Hippocampal formation (tissue), 2 donors: Measurements from ENCODE around the gene OR6J1.
"Not testable (repeated sequence)": the region's sequence is repeated elsewhere in the genome, so short reads cannot be mapped to it uniquely, and the experiment has no call there.

Source experiments
- DNase-seq, 2 donors: peaks; one replicate each; lab custom pipeline; 2025; lab: John Stamatoyannopoulos, UW

The OR6J1 gene

DNA sequence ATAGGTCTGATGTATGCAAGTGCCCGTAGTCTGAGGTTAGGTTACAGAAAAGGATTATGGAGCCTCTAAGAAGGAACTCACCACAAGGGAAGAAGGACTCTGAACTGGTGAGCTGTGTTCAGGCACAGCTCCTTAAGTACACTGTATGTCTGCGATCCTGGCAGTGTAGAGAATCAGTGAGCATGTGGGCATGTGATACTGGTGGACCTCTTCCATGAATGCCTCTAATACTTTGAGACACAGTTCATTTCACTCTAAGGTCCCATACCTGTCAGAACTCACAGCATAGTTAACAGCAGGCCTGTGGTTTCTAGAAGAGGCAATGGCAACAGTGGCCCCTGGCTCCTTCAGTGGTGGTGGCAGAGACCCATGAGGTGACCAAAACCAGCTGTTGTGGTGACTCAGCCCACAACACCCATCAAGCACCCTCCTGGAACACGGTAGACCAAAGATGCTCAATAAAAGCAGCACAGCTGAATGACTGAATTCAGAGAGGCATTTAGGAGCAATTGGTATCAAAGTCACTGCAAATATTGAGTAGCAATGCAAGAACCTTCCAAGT lies 6.9 kb upstream of the OR6J1 start:
- DNase-seq = no peak

DNA sequence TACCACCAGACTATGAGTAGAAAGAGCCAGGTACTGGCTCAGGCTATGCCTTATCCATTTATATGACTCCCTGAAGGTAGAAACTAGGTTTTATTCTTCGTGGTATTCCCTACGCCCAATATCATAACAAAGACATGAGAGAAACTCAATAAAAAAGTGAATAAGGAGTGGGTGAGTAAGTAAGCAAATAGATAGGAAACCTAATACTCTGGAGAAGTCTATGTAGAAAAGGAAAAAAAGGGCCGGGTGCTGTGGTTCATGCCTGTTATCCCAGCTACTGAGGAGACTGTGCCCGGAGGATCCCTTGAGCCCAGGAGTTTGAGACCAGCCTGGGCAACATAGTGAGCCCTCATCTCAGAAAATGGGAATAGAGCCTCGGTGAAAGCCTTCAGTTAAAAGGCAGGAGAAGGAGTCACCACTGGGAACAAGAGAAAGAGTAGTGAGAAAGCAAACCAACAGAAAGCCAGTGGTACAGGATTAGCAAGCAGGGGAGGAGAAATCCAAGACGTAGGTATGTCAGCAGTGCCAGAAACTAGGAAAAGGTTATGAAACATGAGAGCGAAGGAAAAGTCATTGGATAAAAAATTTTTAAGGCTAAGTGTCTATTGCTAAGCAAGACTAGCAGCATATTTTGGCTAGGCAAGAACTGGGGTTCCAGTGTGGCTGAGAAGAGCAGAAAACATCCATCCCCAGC lies 6.0 kb upstream of the OR6J1 start:
- DNase-seq = no peak

DNA sequence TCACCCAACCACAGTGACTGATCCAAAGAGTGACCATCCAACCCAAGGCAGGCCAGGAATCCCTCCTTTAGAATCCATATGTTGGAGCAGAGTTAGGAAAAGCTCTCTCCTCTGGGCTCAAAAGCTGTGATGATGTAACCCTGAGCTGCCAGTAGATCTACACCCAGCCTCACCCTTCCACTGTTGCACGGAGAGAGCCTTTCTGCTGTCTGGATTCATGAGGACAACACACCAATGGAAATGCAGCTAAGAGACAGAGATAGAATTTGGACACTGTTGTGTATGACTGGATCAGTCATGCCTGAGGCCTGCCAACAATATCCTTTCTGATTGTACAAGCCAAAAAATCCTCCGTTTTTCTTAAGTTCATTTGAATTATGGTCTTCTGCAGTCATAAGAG lies 4.4 kb upstream of the OR6J1 start:
- DNase-seq = no peak

DNA sequence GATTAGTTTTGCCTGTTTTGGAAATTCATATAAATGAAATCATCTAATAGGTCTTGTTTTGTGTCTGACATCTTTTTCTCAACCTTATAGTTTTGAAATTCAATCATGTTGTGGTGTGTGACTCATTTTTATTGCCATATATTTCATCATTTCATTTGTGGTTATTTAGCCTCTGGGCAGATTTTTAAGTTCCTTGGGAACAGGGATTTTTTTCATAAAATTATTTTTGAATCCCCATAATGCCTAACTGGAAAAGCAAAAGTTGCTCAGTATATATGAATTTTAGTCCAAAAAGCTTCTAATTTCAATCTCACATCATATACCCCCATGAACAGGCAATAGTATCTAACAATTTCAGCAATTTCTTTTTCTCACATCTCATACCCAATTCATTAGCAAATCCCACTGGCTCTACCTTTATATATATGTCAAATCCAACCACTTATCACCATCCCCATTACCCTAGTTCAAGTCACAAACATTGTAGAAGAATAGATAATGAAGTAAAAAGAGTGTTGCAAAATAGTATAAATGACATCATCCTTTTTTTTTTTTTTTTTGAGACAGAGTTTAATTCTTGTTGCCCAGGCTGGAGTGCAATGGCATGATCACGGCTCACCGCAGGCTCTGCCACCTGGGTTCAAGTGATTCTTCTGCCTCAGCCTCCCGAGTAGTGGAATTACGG lies 2.6 kb upstream of the OR6J1 start:
- no peak for DNase-seq

DNA sequence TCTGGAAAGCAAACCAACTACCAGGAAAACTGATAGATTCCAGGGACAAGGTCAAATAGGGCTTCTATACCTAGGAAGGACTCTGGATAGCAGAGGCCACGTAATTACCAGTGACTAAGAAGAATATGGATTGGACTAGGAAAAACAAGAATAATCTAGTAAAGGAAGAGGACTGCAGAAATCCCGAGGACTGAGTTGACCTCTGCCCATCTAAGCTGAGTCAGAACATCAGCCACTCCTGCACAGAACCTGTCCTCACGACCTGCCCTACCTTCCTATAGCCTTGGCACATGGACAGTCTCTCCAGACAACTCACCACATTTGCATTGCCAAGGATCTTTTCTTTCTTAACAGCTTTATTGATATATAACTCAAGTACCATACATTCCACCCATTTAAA lies 2.3 kb downstream of the OR6J1 start:
- no peak for DNase-seq

DNA sequence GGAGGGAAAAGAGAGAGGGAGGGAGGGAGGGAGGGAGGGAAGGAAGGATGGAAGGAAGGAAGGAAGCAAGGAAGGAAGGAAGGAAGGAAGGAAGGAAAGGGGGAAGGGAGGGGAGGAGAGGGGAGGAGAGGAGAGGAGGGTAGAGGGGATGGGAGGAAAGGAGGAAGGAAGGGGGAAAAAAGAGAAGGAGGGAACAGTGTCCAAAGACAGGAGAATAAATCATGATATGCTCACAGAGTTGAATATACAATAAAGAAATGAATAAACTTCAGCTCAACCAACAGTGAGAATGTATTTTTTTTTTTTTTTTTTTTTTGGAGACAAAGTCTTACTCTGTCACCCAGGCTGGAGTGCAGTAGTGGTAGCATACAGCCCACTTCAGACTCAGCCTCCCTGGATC lies 4.0 kb downstream of the OR6J1 start:
- no peak for DNase-seq

DNA sequence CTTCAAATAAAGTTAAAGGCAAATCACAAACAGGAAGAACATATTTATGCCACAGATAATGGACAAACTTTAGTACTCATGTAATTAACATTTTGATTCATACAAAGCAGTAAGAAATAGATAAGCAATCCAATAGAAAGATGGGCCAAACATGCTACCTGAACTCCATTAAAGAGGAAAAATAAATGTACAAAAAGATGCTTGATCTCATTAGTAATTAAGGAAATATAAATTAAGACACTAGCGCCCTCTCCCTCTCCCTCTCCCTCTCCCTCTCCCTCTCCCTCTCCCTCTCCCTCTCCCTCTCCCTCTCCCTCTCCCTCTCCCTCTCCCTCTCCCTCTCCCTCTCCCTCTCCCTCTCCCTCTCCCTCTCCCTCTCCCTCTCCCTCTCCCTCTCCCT lies 8.2 kb downstream of the OR6J1 start:
- DNase-seq = not testable (repeated sequence)

DNA sequence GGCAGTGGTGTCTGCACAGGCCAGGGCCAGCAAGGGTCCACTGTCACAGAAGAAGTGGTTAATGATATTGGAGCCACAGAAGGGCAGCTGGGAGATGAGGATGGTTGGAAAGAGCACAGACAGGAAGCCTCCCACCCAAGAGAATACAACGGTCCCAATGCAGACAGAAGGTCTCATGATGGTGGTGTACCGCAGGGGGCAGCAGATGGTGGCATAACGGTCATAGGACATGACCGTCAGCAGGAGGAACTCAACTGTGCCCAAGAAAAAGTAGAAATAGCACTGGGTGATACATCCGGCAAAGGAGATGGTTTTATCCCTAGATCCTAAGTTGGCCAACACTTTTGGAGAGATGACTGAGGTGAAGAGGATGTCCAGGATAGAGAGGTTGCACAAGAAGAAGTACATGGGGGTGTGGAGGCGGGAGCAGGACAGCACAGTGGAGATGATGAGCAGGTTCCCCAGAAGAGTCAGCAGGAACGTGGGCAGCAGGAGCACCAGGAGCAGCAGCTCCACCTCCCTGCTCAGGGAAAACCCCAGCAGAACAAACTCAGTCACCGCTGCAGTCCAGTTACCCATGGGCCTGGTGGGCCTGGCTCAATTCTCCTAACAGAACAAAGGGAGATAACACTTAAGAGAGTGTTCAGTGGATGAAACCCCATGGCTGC lies 9.8 kb downstream of the OR6J1 start:
- no peak for DNase-seq

DNA sequence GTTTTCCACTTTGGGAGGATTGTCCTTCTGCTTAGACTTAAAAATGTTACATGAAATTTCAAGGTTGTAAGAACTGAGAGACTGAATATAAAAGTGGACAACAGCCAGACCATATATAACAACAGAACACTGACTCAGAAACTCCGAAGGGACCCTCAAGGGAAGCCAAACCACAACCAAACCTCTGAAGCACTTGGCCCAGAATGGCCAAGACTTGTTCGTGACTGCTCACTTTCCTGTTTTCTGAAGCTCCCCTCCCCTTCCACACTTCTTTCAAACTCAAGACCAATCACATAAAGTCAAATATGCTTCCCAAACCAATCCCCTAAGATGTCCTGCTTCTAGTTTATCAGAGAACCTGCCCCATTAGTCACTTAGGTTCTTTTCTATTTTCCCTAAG lies 13.7 kb downstream of the OR6J1 start:
- DNase-seq = no peak

DNA sequence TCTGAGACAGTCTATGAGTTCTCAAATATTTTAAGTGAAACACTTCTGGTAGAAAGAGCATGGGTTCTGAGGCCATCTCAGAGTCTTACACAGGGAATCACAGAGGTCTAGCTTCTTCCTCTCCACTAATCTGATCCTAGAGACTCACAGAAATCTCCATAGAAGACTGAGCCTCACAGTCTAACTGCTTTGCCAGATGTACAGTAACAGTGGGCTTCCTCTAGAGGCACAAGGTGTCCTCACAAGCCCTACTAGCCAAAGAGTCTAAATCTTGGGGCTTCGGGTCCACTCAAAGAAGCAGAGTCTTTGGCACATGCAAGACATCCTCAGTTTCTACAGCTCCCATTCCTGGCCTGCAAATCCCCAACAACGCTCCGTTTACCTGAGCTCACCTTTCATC lies 14.1 kb downstream of the OR6J1 start:
- DNase-seq = no peak

DNA sequence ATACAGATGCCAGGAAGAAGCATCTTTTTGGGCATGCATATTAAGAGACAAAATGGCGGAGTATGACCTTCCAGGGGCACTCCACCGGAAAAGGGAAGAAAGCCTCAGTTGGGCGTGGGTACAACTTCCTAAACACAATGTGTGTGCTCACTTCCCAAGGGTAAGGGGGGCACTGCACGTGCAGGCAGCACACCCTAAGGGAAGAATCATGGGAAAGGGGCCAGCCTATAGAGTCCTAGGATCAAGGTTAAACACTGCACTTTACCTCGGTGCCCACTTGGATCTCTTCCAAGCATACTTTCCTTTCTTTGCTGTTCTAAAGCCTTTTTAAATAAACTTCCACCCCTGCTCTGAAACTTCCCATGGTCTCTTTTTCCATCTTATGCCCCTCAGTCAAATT lies 14.8 kb downstream of the OR6J1 start:
- no peak for DNase-seq

DNA sequence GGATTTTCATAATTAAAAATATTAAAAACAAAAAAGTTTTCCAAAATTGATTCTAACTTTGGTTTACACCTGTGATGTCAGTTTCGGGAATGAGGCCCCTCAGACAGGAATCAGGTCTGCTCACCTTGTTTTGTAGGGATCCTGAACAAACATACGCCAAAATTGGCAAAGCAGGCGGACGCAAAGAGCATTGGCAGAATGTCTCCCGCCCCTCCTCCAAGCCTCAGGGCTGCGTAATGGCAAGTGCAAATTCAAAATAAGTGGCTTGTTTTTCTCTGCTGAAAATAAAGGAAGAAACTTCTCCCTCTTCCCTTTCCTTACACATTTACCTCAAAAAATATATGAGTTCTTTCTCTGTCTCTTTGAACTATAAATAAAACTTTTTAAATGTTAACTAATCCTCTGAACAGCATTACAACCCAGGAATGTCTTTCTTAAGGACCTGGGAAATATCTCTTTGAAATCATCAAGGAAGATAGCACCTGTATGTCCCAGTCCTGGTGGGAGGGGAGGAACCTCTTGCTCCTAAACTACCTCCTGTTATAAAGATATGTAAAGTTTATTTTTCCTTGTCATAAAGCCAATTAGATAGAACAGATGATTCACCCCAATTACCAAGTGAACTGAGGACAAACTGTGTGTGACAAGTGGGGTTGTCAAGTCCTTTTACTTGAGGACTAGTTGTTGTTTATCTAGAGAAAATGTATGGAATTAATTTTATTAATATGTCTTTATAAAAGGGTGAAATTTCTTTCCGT lies 16.5 kb downstream of the OR6J1 start:
- no peak for DNase-seq

DNA sequence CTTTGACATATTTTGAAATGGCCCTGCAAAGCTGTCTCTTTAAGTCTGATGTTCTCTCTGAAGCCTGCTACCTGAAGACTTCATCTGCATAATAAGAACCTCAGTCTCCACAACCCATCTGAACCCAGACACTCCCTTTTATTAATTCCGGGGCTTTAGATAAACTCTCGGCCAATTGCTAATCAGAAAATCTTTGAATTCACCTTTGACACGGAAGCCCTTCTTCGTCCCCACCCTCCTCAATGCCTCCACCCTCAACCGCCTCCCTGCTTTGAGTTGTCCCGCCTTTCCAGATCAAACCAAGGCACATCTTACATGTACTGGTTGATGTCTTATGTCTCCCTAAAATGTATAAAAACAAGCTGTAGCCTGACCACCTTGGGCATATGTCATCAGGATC lies 17.6 kb downstream of the OR6J1 start:
- no peak for DNase-seq

DNA sequence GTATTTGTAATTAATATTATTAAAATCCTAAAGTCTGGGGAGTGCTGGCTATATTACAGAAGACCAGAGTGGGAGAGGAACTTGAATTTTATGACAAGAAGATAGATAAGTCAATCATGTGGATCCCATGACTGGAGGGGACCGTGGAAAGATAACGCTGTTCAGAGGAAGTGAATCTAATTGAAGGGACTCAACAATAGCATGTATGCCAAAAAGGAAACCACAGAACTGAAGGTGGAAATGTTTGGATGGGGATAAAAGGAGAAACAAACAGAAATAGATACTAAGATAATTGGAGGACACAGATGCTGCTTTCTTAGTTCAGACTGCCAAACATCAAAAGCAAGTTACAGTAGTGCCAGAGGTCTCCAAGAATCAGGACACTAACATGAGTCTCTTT lies 21.1 kb downstream of the OR6J1 start:
- DNase-seq = no peak

DNA sequence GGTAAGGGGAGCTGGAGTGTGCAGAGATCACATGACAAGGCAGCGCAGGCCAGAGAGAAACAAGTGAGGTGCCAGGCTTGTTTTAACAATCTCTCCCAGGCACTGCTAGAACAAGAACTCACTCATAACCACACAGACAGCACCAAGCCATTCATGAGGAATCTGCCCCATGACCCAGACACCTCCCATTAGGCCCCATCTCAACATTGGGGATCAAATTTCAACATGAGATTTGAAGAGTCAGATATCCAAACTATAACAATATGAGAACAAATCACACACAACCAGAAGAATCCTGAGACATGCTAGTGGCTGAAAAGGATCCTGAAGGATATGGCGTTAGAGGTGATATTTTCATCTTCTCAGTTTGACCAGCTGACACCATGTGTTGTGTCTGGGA lies 21.9 kb downstream of the OR6J1 start:
- no peak for DNase-seq

DNA sequence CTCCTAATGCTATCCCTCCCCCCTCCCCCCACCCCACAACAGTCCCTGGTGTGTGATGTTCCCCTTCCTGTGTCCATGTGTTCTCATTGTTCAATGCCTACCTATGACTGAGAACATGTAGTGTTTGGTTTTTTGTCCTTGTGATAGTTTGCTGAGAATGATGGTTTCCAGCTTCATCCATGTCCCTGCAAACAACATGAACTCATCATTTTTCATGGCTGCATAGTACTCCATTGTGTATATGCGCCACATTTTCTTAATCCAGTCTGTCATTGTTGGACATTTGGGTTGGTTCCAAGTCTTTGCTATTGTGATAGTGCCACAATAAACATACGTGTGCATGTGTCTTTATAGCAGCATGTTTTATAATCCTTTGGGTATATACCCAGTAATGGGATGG lies 28.4 kb downstream of the OR6J1 start:
- DNase-seq = not testable (repeated sequence)

DNA sequence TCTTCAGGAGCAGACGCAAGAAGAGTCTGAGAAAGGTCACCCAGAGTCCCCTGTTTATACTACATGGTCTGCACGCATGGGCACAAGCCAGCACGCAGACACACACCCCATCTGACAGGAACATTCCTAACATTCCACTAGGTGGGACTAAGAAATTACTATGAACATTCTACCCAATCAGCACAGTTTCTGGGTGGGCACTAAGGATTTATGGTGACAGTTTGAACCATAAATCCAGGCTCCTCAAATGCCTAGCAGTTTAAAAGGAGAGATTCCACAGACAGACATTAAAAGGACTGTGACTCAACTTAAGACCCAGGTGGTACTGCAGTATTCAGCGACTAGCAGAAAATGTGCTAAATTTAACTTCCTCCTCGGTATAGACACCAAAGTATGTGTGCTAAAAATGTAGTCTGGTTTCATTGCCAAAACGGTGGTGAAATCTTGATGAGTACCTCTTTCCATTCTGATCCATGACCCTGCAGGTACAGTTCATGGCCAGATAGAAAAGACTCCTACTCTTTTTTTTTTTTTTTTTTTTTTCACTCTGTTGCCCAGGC lies 29.8 kb downstream of the OR6J1 start:
- DNase-seq = no peak

DNA sequence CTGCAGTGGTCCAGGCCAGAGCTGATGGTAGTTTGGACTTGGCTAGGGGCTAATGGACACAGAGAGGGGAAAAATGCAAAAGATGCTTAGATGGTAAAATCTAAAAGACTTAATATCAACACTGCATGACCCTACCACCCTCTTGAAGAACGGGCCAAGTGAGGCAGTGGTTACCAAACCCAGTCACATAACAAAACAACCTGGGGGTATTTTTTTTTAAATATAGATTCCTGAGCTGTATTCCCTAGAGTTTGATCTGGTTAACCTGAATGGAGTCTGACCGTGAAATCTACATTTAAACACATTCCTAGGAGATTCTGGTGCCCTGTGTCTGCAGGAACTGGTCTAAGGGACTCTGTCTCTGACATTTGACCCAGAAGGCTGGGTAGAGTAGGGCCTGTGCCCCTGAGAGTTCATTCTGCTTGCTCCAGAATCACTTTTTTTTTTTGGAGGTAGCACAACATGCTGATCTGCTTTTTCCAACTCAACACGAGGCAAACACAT lies 30.4 kb downstream of the OR6J1 start:
- DNase-seq = no peak

DNA sequence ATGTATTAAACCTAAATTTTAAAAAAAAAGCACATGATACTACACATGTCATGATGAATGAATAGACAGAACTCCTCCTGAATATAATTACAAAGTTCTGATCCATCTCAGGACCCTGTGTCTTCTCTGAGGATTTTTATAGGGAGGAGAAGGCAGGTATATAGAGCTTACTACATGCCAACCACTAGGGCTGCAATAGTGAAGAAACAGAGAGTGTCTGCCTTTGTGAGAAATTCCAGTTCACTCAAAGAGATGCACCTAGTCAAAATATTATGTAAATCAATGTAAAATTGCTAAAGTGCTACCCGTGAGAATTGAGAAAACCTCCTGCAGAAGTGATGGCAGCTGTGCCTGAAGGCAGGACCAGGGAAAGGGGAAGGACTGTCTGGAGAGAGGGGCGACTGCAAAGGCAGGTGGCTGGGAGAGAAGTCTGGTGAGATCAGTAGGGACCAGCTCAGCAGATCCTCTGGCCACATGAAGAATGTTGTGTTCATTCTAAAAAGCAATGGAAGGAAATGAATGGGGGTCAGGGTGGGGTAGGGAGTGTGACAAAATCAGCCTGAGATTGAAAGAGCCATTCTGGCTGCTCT lies 31.0 kb downstream of the OR6J1 start:
- no peak for DNase-seq

DNA sequence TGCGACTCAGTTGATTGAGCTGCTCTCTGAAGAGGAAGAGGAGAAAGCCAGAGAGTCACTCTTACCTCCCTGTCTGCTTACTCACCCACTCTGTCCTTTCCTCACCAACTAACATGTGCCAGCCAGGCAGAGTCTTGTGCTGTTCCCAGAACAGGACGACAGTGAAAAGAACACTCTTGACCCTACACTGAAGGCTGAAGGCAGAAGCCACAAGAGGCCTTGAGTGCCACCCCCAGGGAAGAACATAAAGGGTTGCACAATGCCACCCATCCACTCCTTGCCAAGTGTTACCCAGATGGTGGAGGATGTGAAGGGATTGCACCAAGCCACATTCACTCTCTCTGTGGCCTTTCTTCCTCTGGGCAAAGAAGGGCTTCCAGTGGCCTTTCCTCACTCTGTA lies 33.2 kb downstream of the OR6J1 start:
- DNase-seq = no peak

DNA sequence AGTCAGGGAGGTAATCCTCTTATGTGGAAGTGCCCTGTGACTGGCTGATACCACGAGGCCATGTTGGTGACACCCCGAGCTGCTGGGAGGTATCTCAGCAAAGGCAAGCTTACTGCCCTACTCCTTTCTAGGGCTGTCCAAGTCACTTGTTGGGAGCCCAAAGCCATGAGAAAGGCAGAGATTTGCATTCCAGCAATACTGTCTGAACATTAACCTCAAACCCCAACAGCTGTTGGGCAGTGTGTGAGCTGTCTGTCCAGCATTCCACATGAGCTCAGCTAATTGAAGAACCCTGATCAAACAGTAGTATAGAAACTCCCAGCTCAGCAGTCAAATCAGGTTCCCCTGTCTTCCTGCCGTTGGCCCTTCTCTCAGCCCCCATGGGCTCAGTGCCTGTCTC lies 36.9 kb downstream of the OR6J1 start:
- DNase-seq = no peak
